GM23338 (cell line): ENCODE measurements around the gene KRTAP12-2. TPM values are rescaled to one million over a fixed set of nuclear protein-coding genes. Genes with fewer than 3 reads are reported as not detected.

Experiments
- ATAC-seq: fragments of 200-7000 bp; cut with Tn5 transposase; 3 replicates; pipeline ENCODE4 v1.9.1; 2020
- DNase-seq: peaks from one replicate; pipeline ENCODE4 v3.0.0-alpha.2; 2015; ENCODE audit warnings: low spot score
- H2AFZ ChIP-seq: fragments of 200-600 bp; sonication (generic); 2 replicates; pipeline ENCODE4 v1.8.0; 2016; ENCODE audit warnings: antibody characterized with exemption, mild to moderate bottlenecking, moderate library complexity
- H3F3A ChIP-seq: fragments of 200-600 bp; sonication (generic); replicated peaks from 2 replicates; pipeline ENCODE4 v1.8.0; 2017; ENCODE audit warnings: antibody characterized with exemption, mixed run types, low read depth
- H3K27ac ChIP-seq: fragments of 200-600 bp; sonication (generic); 2 replicates; pipeline ENCODE4 v1.6.1; 2016; ENCODE audit warnings: low read depth
- H3K27me3 ChIP-seq: fragments of 200-600 bp; sonication (generic); 2 replicates; pipeline ENCODE4 v1.8.0; 2016; ENCODE audit warnings: mild to moderate bottlenecking, mixed run types, moderate library complexity; ENCODE audit not compliant: insufficient read depth
- H3K36me3 ChIP-seq: fragments of 200-600 bp; sonication (generic); 2 replicates; pipeline ENCODE4 v1.8.0; 2016; ENCODE audit warnings: mild to moderate bottlenecking; ENCODE audit not compliant: insufficient read depth
- H3K4me1 ChIP-seq: fragments of 200-600 bp; sonication (generic); 2 replicates; pipeline ENCODE4 v1.8.0; 2016; ENCODE audit warnings: mild to moderate bottlenecking, moderate library complexity; ENCODE audit not compliant: insufficient read depth
- H3K4me2 ChIP-seq: fragments of 200-600 bp; sonication (generic); 2 replicates; pipeline ENCODE4 v1.7.1; 2017; ENCODE audit warnings: mixed run types
- H3K4me3 ChIP-seq: fragments of 200-600 bp; sonication (generic); 2 replicates; pipeline ENCODE4 v1.6.1; 2016; ENCODE audit warnings: mixed run types
- H3K79me2 ChIP-seq: fragments of 200-600 bp; sonication (generic); replicated peaks from 2 replicates; pipeline ENCODE4 v1.8.0; 2017; ENCODE audit warnings: mild to moderate bottlenecking; ENCODE audit not compliant: insufficient read depth
- H3K9me2 ChIP-seq: fragments of 200-600 bp; sonication (generic); 2 replicates; pipeline ENCODE4 v1.8.0; 2017; ENCODE audit not compliant: insufficient read depth
- H4K20me1 ChIP-seq: fragments of 200-600 bp; sonication (generic); replicated peaks from 2 replicates; pipeline ENCODE4 v1.8.0; 2017; ENCODE audit warnings: mild to moderate bottlenecking; ENCODE audit not compliant: insufficient read depth
- H3K27ac Mint-ChIP-seq: 2 replicates; pipeline ENCODE4 v1.8.0; 2020; ENCODE audit warnings: inconsistent platforms, mild to moderate bottlenecking, moderate library complexity, mixed read lengths
- H3K27me3 Mint-ChIP-seq: 3 replicates; pipeline ENCODE4 v1.8.0; 2022; ENCODE audit warnings: low read depth, mild to moderate bottlenecking, moderate library complexity, mixed read lengths, inconsistent platforms; ENCODE audit not compliant: insufficient read depth, poor library complexity
- H3K36me3 Mint-ChIP-seq: 3 replicates; pipeline ENCODE4 v1.8.0; 2021; ENCODE audit warnings: low read depth, mild to moderate bottlenecking, inconsistent platforms, moderate library complexity, mixed read lengths
- H3K4me1 Mint-ChIP-seq: 3 replicates; pipeline ENCODE4 v1.8.0; 2020; ENCODE audit warnings: mild to moderate bottlenecking, inconsistent platforms, mixed read lengths
- H3K4me3 Mint-ChIP-seq: 3 replicates; pipeline ENCODE4 v1.8.0; 2021; ENCODE audit warnings: moderate library complexity, mild to moderate bottlenecking, inconsistent platforms, mixed read lengths
- H3K9me3 Mint-ChIP-seq: 3 replicates; pipeline ENCODE4 v1.8.0; 2020; ENCODE audit warnings: moderate library complexity, mild to moderate bottlenecking, inconsistent platforms, mixed read lengths
- CREB1 ChIP-seq: fragments of 250-450 bp; sonication (Bioruptor Pico); IDR thresholded peaks from 2 replicates; pipeline ENCODE4 v1.5.0; 2020; ENCODE audit warnings: low read depth, mild to moderate bottlenecking, moderate library complexity
- EZH2 ChIP-seq: fragments of 200-600 bp; sonication (generic); IDR thresholded peaks from one replicate; pipeline ENCODE4 v1.8.0; 2017; ENCODE audit warnings: antibody characterized with exemption, mild to moderate bottlenecking, low read depth; ENCODE audit not compliant: unreplicated experiment
- EZH2phosphoT487 ChIP-seq: fragments of 200-600 bp; sonication (generic); IDR thresholded peaks from one replicate; pipeline ENCODE4 v1.8.1; 2018; ENCODE audit warnings: antibody characterized with exemption; ENCODE audit not compliant: unreplicated experiment
- JUNB ChIP-seq: IDR thresholded peaks from one replicate; pipeline ENCODE4 v1.6.1; 2016; ENCODE audit warnings: antibody characterized with exemption; ENCODE audit not compliant: unreplicated experiment
- NANOG ChIP-seq: IDR thresholded peaks from 2 replicates; pipeline ENCODE4 v1.6.1; 2016; ENCODE audit warnings: antibody characterized with exemption, borderline replicate concordance
- POLR2AphosphoS5 ChIP-seq: IDR thresholded peaks from 2 replicates; pipeline ENCODE4 v1.6.1; 2016; ENCODE audit warnings: antibody characterized with exemption, low read depth
- STAT1 ChIP-seq: IDR thresholded peaks from one replicate; pipeline ENCODE4 v1.6.1; 2016; ENCODE audit warnings: antibody characterized with exemption; ENCODE audit not compliant: unreplicated experiment
- ZNF114 ChIP-seq: fragments of 250-450 bp; sonication (Bioruptor Pico); IDR thresholded peaks from 2 replicates; pipeline ENCODE4 v1.5.0; 2020; ENCODE audit warnings: mild to moderate bottlenecking, moderate library complexity
- ZNF331 ChIP-seq: fragments of 250-450 bp; sonication (Bioruptor Pico); IDR thresholded peaks from 2 replicates; pipeline ENCODE4 v1.5.0; 2020; ENCODE audit warnings: low read depth, mild to moderate bottlenecking, moderate library complexity
- polyA plus RNA-seq: library from polyadenylated mRNA; unstranded; fragments of >200 nt; fragmentation: Nextera tagmentation; extraction: Ambion mirVana; gene quantifications from 2 replicates; pipeline ENCODE4 v1.2.1, GENCODE V29; 2016
- total RNA-seq: library from RNA; depleted of rRNA; stranded (reverse); fragments of >200 nt; shearing (Covaris generic); gene quantifications from 2 replicates; pipeline ENCODE4 v1.2.3, GENCODE V29; 2014
- TF ChIP-seq, protein P1 (sequence below): IDR thresholded peaks from one replicate; pipeline ENCODE4 v1.6.1; 2018; ENCODE audit warnings: antibody characterized with exemption; ENCODE audit not compliant: unreplicated experiment
- TF ChIP-seq, protein P2 (sequence below): fragments of 250-450 bp; sonication (Bioruptor Pico); IDR thresholded peaks from 2 replicates; pipeline ENCODE4 v1.5.0; 2020; ENCODE audit warnings: mild to moderate bottlenecking, moderate library complexity
- TF ChIP-seq, protein P3 (sequence below), 2 experiments: fragments of 200-600 bp in 1 of 2; sonication (generic) in 1 of 2; conservative IDR thresholded peaks; 2 replicates each; pipeline versions ENCODE4 v1.5.1 to v1.6.1; 2016 to 2017; ENCODE audit warnings: antibody characterized with exemption in 2 of 2, low read depth in 2 of 2, mild to moderate bottlenecking in 2 of 2, moderate library complexity in 1 of 2
- TF ChIP-seq, protein P4 (sequence below): IDR thresholded peaks from 2 replicates; pipeline ENCODE4 v1.6.1; 2016; ENCODE audit warnings: antibody characterized with exemption

Gene KRTAP12-2
- total and polyA plus RNA-seq, 2 experiments from 2014 or later = not detected

DNA sequence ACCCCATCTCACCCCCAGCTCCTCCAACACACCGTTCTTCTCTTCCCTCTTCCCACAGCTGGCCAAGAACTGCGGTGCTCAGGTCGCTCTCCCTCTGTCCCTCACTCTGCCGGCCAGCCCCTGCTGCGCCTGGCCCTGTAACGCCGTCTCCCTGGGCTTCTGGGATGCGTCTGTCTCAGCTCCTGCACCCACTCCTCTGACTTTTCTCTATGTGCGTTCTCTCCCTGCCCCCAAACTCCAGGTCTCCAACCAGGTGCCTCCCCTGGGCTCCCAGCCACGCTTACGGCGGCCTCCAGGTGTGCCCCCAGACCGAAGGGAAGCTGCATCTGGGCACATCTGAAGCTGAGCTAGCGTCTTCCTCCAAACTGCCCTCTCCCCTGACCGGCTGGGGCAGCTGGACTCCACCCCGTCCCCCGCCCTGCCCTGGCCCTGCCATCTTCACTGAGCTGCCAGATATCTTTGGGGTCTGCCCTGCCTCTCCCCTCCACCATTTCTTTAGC is 32.8 kb upstream of the KRTAP12-2 start:
- Histone ChIP-seq H3F3A (no peaks in the 10 kb centered on the region), H3K27me3 (peaks cover 5% of the 10 kb centered on the region; the same call in 1 of the 2 replicates), H3K4me2 (no peak overlapping the region), H3K9me2 (no peaks in the 10 kb centered on the region), H4K20me1 (no peaks in the 10 kb centered on the region), H3K4me1 (peaks cover 40% of the 10 kb centered on the region), H2AFZ (peak overlapping the region; percentile 43; the same call in 1 of the 2 replicates), H3K36me3 (no peaks in the 10 kb centered on the region), H3K79me2 (no peaks in the 10 kb centered on the region), H3K4me3 (no peak overlapping the region), H3K27ac (no peak overlapping the region)
- ATAC-seq = no peak; the same call in 2 of the 3 replicates
- Mint-ChIP-seq H3K4me3 (no peak overlapping the region; the same call in 2 of the 3 replicates), H3K27ac (0 out of 2 replicates have a peak overlapping the region, but pooled peaks have one; percentile 23), H3K36me3 (no peaks in the 10 kb centered on the region), H3K9me3 (peaks cover 2% of the 10 kb centered on the region; the same call in 1 of the 3 replicates), H3K4me1 (peaks cover 76% of the 10 kb centered on the region), H3K27me3 (peaks cover 25% of the 10 kb centered on the region)
- TF ChIP-seq EZH2phosphoT487 (no peak), STAT1 (no peak), NANOG (no peak), POLR2AphosphoS5 (no peak), EZH2 (no peak), JUNB (no peak), CREB1 (CRISPR knock-in tag) (no peak), ZNF114 (CRISPR knock-in tag) (no peak), ZNF331 (CRISPR knock-in tag) (no peak)
- TF ChIP-seq, protein P1, sequence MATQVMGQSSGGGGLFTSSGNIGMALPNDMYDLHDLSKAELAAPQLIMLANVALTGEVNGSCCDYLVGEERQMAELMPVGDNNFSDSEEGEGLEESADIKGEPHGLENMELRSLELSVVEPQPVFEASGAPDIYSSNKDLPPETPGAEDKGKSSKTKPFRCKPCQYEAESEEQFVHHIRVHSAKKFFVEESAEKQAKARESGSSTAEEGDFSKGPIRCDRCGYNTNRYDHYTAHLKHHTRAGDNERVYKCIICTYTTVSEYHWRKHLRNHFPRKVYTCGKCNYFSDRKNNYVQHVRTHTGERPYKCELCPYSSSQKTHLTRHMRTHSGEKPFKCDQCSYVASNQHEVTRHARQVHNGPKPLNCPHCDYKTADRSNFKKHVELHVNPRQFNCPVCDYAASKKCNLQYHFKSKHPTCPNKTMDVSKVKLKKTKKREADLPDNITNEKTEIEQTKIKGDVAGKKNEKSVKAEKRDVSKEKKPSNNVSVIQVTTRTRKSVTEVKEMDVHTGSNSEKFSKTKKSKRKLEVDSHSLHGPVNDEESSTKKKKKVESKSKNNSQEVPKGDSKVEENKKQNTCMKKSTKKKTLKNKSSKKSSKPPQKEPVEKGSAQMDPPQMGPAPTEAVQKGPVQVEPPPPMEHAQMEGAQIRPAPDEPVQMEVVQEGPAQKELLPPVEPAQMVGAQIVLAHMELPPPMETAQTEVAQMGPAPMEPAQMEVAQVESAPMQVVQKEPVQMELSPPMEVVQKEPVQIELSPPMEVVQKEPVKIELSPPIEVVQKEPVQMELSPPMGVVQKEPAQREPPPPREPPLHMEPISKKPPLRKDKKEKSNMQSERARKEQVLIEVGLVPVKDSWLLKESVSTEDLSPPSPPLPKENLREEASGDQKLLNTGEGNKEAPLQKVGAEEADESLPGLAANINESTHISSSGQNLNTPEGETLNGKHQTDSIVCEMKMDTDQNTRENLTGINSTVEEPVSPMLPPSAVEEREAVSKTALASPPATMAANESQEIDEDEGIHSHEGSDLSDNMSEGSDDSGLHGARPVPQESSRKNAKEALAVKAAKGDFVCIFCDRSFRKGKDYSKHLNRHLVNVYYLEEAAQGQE = no peak
- TF ChIP-seq, protein P2, sequence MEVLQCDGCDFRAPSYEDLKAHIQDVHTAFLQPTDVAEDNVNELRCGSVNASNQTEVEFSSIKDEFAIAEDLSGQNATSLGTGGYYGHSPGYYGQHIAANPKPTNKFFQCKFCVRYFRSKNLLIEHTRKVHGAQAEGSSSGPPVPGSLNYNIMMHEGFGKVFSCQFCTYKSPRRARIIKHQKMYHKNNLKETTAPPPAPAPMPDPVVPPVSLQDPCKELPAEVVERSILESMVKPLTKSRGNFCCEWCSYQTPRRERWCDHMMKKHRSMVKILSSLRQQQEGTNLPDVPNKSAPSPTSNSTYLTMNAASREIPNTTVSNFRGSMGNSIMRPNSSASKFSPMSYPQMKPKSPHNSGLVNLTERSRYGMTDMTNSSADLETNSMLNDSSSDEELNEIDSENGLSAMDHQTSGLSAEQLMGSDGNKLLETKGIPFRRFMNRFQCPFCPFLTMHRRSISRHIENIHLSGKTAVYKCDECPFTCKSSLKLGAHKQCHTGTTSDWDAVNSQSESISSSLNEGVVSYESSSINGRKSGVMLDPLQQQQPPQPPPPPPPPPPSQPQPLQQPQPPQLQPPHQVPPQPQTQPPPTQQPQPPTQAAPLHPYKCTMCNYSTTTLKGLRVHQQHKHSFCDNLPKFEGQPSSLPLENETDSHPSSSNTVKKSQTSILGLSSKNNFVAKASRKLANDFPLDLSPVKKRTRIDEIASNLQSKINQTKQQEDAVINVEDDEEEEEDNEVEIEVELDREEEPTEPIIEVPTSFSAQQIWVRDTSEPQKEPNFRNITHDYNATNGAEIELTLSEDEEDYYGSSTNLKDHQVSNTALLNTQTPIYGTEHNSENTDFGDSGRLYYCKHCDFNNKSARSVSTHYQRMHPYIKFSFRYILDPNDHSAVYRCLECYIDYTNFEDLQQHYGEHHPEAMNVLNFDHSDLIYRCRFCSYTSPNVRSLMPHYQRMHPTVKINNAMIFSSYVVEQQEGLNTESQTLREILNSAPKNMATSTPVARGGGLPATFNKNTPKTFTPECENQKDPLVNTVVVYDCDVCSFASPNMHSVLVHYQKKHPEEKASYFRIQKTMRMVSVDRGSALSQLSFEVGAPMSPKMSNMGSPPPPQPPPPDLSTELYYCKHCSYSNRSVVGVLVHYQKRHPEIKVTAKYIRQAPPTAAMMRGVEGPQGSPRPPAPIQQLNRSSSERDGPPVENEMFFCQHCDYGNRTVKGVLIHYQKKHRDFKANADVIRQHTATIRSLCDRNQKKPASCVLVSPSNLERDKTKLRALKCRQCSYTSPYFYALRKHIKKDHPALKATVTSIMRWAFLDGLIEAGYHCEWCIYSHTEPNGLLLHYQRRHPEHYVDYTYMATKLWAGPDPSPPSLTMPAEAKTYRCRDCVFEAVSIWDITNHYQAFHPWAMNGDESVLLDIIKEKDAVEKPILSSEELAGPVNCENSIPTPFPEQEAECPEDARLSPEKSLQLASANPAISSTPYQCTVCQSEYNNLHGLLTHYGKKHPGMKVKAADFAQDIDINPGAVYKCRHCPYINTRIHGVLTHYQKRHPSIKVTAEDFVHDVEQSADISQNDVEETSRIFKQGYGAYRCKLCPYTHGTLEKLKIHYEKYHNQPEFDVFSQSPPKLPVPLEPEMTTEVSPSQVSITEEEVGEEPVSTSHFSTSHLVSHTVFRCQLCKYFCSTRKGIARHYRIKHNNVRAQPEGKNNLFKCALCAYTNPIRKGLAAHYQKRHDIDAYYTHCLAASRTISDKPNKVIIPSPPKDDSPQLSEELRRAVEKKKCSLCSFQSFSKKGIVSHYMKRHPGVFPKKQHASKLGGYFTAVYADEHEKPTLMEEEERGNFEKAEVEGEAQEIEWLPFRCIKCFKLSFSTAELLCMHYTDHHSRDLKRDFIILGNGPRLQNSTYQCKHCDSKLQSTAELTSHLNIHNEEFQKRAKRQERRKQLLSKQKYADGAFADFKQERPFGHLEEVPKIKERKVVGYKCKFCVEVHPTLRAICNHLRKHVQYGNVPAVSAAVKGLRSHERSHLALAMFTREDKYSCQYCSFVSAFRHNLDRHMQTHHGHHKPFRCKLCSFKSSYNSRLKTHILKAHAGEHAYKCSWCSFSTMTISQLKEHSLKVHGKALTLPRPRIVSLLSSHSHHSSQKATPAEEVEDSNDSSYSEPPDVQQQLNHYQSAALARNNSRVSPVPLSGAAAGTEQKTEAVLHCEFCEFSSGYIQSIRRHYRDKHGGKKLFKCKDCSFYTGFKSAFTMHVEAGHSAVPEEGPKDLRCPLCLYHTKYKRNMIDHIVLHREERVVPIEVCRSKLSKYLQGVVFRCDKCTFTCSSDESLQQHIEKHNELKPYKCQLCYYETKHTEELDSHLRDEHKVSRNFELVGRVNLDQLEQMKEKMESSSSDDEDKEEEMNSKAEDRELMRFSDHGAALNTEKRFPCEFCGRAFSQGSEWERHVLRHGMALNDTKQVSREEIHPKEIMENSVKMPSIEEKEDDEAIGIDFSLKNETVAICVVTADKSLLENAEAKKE (CRISPR knock-in tag) = no peak
- TF ChIP-seq, protein P3, sequence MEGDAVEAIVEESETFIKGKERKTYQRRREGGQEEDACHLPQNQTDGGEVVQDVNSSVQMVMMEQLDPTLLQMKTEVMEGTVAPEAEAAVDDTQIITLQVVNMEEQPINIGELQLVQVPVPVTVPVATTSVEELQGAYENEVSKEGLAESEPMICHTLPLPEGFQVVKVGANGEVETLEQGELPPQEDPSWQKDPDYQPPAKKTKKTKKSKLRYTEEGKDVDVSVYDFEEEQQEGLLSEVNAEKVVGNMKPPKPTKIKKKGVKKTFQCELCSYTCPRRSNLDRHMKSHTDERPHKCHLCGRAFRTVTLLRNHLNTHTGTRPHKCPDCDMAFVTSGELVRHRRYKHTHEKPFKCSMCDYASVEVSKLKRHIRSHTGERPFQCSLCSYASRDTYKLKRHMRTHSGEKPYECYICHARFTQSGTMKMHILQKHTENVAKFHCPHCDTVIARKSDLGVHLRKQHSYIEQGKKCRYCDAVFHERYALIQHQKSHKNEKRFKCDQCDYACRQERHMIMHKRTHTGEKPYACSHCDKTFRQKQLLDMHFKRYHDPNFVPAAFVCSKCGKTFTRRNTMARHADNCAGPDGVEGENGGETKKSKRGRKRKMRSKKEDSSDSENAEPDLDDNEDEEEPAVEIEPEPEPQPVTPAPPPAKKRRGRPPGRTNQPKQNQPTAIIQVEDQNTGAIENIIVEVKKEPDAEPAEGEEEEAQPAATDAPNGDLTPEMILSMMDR (conservative IDR thresholded peaks at IDR 0.05; ENCODE audit: low read depth in 2 of 2) = no peak
- TF ChIP-seq, protein P4, sequence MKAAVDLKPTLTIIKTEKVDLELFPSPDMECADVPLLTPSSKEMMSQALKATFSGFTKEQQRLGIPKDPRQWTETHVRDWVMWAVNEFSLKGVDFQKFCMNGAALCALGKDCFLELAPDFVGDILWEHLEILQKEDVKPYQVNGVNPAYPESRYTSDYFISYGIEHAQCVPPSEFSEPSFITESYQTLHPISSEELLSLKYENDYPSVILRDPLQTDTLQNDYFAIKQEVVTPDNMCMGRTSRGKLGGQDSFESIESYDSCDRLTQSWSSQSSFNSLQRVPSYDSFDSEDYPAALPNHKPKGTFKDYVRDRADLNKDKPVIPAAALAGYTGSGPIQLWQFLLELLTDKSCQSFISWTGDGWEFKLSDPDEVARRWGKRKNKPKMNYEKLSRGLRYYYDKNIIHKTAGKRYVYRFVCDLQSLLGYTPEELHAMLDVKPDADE = no peak
- no peak for DNase-seq
